ENCODE results near the gene TNIP1. TPM values are rescaled to one million over a fixed set of nuclear protein-coding genes. Genes with fewer than 3 reads are reported as not detected.

Gene TNIP1
- total RNA-seq, 1 experiment from 2014 or later: 339 TPM

GRCh38 chr5:151030379-151030778 lies 50.5 kb downstream of the TNIP1 start:
- no peaks in the 10 kb centered on the region for H3K9me3 Mint-ChIP-seq (ENCODE audit: low read depth, unreplicated experiment)
- DNase-seq: no peak
- H3K27ac Mint-ChIP-seq (ENCODE audit: unreplicated experiment): no peak overlapping the region
- CTCF ChIA-PET: no interaction called here
- BruUV-seq (replicated peaks): no TSS peak
- peaks cover 95% of the 10 kb centered on the region for H3K36me3 Mint-ChIP-seq (ENCODE audit: insufficient read depth, unreplicated experiment)
- intact Hi-C loops (cut with micrococcal nuclease; ENCODE audit: unreplicated experiment): no loop called here
- H3K4me3 Mint-ChIP-seq (ENCODE audit: low read depth, unreplicated experiment): no peak overlapping the region
- TF ChIP-seq, protein P1, sequence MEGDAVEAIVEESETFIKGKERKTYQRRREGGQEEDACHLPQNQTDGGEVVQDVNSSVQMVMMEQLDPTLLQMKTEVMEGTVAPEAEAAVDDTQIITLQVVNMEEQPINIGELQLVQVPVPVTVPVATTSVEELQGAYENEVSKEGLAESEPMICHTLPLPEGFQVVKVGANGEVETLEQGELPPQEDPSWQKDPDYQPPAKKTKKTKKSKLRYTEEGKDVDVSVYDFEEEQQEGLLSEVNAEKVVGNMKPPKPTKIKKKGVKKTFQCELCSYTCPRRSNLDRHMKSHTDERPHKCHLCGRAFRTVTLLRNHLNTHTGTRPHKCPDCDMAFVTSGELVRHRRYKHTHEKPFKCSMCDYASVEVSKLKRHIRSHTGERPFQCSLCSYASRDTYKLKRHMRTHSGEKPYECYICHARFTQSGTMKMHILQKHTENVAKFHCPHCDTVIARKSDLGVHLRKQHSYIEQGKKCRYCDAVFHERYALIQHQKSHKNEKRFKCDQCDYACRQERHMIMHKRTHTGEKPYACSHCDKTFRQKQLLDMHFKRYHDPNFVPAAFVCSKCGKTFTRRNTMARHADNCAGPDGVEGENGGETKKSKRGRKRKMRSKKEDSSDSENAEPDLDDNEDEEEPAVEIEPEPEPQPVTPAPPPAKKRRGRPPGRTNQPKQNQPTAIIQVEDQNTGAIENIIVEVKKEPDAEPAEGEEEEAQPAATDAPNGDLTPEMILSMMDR (IDR thresholded peaks at IDR 0.05; ENCODE audit: unreplicated experiment): no peak
- H3K27me3 Mint-ChIP-seq (ENCODE audit: unreplicated experiment): no peaks in the 10 kb centered on the region
- no peaks in the 10 kb centered on the region for H3K4me1 Mint-ChIP-seq (ENCODE audit: low read depth, unreplicated experiment)

DNA sequence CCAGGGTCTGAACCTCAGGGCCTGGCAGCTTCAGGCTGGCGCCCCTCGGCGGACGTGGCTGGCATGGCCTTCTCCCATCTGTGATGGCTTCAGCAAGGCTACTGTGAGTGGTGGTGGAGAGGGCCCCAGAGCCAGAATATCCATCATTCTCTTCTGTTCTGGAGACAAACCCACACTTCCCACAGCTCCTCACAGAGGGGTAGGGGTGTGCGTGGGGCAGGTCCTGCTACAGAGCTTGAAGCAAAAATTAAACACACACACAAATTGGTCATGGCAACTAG lies 50.8 kb downstream of the TNIP1 start:
- BruUV-seq (replicated peaks): TSS peak; percentile 95
- Mint-ChIP-seq H3K4me3 (ENCODE audit: low read depth, unreplicated experiment) (no peak overlapping the region), H3K4me1 (ENCODE audit: low read depth, unreplicated experiment) (no peaks in the 10 kb centered on the region), H3K36me3 (ENCODE audit: insufficient read depth, unreplicated experiment) (peaks cover 98% of the 10 kb centered on the region), H3K27ac (ENCODE audit: unreplicated experiment) (no peak overlapping the region), H3K27me3 (ENCODE audit: unreplicated experiment) (no peaks in the 10 kb centered on the region), H3K9me3 (ENCODE audit: low read depth, unreplicated experiment) (no peaks in the 10 kb centered on the region)
- intact Hi-C loops (cut with micrococcal nuclease; ENCODE audit: unreplicated experiment): no loop called here
- TF ChIP-seq, protein P1 (IDR thresholded peaks at IDR 0.05; ENCODE audit: unreplicated experiment): no peak
- CTCF ChIA-PET: no interaction called here
- DNase-seq: no peak

GRCh38 chr5:151029179-151030055 lies 51.4 kb downstream of the TNIP1 start:
- H3K36me3 Mint-ChIP-seq (ENCODE audit: insufficient read depth, unreplicated experiment): peaks cover 98% of the 10 kb centered on the region
- CTCF ChIA-PET: no interaction called here

GRCh38 chr5:151028717-151029116 lies 52.1 kb downstream of the TNIP1 start:
- TF ChIP-seq, protein P1 (IDR thresholded peaks at IDR 0.05; ENCODE audit: unreplicated experiment): no peak
- DNase-seq: no peak
- CTCF ChIA-PET: no interaction called here
- Mint-ChIP-seq H3K9me3 (ENCODE audit: low read depth, unreplicated experiment) (no peaks in the 10 kb centered on the region), H3K4me3 (ENCODE audit: low read depth, unreplicated experiment) (no peak overlapping the region), H3K27ac (ENCODE audit: unreplicated experiment) (no peak overlapping the region), H3K36me3 (ENCODE audit: insufficient read depth, unreplicated experiment) (peaks cover 98% of the 10 kb centered on the region), H3K27me3 (ENCODE audit: unreplicated experiment) (no peaks in the 10 kb centered on the region), H3K4me1 (ENCODE audit: low read depth, unreplicated experiment) (no peaks in the 10 kb centered on the region)
- BruUV-seq (replicated peaks): no TSS peak
- intact Hi-C loops (cut with micrococcal nuclease; ENCODE audit: unreplicated experiment): no loop called here

More at GRCh38 chr5:151029179-151030055, 51.4 kb downstream of the TNIP1 start:
- Mint-ChIP-seq H3K27ac (ENCODE audit: unreplicated experiment) (no peak overlapping the region), H3K9me3 (ENCODE audit: low read depth, unreplicated experiment) (no peaks in the 10 kb centered on the region), H3K27me3 (ENCODE audit: unreplicated experiment) (no peaks in the 10 kb centered on the region), H3K4me1 (ENCODE audit: low read depth, unreplicated experiment) (no peaks in the 10 kb centered on the region), H3K4me3 (ENCODE audit: low read depth, unreplicated experiment) (no peak overlapping the region)
- no peak for DNase-seq
- BruUV-seq (replicated peaks): no TSS peak
- intact Hi-C loops (cut with micrococcal nuclease; ENCODE audit: unreplicated experiment): no loop called here
- TF ChIP-seq, protein P1 (IDR thresholded peaks at IDR 0.05; ENCODE audit: unreplicated experiment): no peak

All from Calu3 (cell line).